Left renal cortex interstitium (tissue), 4 donors: ENCODE measurements around the gene METTL15. TPM values are rescaled to one million over a fixed set of nuclear protein-coding genes. Genes with fewer than 3 reads are reported as not detected.
"Not testable (repeated sequence)": the region's sequence is repeated elsewhere in the genome, so short reads cannot be mapped to it uniquely, and the experiment has no call there.

Source experiments
- DNase-seq, 4 donors: peaks; one replicate each; pipeline ENCODE4 v3.0.0-alpha.2; 2013; ENCODE audit warnings: low read depth in 4 of 4, low spot score in 2 of 4, missing footprints in 1 of 4
- polyA plus RNA-seq, 4 donors: library from polyadenylated mRNA; unstranded; fragments of 120-200 nt; gene quantifications; one replicate each; pipeline ENCODE4 v1.2.1, GENCODE V29; 2013; ENCODE audit not compliant: insufficient read length in 4 of 4

The METTL15 gene
- polyA plus RNA-seq, 4 donors, result 17.0 to 23.5 (median 18.4) TPM

DNA sequence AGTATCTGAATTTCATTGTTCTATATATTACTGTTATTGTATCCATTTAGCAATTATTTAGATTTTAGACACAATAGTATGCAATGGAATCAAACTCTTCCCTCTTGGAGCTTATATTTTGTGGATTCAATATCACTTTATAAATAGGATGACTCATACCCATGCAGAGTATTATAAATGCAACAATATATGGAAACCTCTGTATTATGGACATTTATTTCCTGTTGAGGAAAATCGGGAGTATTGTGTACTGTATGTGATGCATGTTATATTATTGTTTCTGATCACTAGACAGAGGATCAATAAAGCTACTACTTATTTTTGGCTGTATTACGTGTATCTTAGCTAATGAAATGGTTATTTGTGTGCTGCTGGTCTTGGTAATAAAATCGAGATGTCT lies 770 bp downstream of the METTL15 start:
- no peak for DNase-seq

DNA sequence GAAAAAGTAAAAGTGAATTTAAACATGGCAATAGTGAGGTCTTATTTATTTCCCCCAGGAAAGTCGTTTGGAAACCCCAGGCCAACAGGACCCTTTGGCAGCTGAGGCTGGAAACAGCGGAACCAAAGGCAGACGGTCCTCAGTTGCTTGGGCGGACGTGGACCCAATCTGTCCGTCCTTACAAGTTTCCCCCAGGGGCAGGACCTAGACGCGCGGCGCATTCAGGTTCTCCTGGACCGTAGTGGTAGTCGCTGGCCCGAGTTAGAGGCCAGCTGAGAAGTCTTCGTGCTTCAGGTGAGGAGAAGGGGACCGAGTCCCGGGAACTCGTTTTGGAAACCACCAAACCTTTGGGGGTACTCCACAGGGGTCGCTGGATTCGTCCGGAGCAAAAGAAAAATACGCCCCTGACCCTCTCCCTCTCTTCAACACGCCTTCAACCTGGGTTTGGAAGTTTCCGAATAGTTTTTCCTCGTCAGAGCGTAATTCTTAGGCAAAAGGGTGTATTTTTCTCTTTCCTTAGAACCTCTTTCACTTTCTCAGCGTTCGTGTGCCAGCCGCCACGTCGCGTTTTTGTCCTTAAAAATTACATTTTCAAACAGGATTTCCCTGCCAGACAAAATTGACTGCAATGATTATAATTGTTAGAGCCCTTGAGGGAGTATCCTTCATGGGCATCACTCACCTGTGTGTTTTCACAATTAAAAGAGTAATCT lies 2.1 kb downstream of the METTL15 start:
- DNase-seq, result peak; percentile 28 to 64 (median 56)

DNA sequence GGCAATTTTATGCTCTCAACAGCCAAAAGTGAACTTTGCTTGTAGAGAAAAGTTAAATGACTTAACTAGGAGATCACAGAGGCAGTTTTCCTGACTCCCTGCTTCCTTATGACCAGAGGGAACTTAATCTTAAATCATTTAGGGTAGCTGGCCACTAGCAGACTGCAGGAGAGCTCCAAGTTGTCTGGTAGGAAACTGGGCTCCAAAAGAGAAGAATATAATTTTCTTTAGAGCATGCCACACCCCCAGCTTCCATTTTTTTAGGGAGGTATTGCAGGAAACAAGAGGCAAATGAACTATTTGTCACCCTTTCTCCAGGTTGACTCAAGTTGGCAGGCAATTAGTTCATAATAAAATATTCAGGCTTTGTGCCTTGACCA lies 2.6 kb downstream of the METTL15 start:
- DNase-seq, result no peak

DNA sequence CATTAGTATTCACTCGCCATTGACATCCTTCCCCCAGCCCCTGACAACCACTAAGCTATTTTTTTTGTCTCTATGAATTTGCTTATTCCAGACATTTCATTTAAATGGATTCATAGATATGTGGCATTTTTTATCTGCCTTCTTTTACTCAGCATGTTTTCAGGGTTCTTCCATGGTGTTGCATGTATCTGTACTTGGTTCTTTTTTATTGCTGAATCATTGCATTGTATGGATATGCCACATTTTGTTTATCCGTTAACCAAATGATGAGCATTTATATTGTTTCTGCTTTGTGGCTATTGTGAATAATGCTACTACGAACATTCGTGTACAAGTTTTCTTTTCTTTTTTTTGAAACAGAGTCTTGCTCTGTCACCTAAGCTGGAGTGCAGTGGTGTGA lies 5.9 kb downstream of the METTL15 start:
- no peak for DNase-seq

DNA sequence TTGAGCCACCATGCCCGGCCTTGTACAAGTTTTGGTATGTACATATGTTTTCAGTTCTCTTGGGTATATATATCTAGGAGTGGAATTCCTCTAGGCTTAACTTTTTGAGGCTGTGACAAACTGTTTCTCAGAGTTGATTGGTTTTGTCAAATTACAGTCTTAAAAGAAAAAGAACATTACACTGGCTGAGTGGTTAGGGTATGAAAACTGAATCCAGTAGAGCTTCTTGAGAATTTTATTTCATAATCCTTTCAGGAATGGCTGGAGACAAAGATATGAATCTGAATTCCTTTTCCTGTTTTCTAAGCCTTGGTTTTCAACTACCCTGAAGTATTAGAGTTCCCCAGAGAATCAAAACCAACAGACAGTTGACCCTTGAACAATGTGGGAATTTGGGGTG lies 6.5 kb downstream of the METTL15 start:
- DNase-seq, result no peak

DNA sequence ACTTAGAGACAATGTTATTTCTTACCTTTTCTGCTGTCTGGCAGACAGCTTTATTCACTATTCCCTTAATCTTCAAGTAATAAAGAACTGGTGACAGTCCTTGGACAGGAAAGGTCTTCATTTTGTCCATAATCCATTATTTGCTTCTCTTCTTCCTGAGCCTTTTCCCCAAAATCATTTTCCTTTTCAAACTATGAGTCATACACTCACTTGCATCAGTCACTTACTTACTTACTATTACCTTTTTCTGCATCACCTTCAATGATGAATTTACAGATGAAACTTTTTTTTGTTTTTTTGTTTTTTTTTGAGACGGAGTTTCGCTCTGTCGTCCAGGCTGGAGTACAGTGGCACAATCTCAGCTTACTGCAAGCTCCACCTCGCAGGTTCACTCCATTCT lies 9.5 kb downstream of the METTL15 start:
- no peak for DNase-seq

DNA sequence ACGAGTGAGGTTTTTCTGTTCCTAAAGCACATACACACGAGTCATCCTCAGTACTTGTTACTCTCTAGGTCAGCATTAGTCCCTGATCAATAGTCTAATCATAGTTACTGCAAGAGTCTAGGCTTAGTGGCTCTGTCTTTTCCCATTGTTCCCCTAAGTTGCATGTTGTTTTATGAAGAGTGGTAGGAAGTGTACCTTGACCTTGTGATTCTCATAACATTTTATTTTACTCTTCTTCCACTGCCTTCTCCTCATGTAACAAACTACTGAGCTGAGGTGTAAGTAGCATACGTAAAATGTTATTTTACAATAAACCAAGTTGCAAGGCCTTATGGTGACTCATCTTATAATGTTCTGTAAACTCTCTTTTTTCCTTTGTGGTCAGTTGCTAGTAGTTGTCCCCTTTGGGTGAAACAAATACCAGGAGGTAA lies 15.0 kb downstream of the METTL15 start:
- no peak for DNase-seq

DNA sequence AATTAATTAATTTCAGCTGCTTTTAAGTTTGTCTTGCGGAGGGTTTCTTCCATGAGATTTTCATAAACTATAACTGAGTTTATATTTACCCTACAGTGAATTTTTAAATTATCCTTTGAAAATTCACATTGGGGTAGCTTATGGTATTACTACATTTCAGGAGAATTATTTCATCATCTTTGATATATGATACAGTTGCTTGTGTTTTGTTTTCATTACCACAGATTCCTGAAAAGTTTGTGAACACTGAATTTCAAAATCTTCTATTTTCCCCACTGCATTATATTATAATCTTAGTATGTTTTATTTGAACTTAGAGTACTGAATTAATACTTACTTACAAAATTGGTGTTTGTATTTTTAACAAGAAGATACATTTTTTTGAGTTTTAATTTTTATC lies 24.4 kb downstream of the METTL15 start:
- DNase-seq, result no peak

DNA sequence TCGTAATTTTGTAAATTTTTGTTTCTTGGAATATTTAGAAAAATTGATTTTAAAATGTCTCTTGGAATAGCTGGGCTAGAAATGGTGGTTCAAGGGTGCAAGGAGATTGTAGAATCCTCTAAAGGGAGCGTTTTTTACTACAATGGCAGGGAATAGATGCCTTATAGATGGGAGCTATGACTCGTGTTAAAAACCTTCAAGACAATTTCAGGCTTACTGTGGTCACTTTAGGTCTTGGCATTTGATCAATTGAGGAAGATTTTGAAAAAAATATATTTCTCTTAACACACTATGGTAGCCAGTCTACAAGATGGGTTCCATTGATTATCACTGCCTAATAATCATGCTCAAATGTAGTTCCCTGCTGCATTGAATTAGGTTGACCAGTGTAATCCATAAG lies 25.0 kb downstream of the METTL15 start:
- DNase-seq, result no peak

DNA sequence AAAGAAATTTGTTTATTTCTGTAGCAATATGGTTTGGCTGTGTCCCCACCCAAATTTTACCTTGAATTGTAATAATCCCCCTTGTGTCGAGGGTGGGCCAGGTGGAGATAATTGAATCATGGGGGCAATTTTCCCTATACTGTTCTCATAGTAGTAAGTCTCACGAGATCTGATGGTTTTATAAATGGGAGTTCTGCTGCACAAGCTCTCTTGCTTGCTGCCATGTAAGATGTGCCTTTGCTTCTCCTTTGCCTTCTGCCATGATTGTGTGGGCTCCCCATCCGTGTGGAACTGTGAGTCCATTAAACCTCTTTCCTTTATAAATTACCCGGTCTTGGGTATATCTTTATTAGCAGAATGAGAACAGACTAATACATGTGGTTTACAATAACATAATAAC lies 28.0 kb downstream of the METTL15 start:
- not testable (repeated sequence) for DNase-seq

DNA sequence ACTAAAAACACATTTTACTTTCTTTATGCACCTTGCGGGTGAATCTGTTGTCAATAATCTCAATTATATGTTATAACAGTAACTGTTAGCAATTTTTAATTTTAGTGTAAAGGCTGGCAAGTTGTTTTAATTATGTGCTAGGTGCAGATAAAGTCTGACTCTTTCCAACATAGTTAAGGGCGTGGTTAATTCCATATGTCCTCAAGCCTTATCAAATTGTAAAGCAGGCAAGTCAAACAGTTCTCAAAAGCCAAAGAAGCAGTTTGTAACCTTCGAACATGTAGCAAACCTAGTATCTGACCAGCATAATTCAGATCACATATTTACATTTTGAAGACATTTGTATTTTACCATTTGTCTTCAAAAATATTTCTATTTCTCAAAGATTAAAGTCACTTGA lies 29.2 kb downstream of the METTL15 start:
- no peak for DNase-seq

DNA sequence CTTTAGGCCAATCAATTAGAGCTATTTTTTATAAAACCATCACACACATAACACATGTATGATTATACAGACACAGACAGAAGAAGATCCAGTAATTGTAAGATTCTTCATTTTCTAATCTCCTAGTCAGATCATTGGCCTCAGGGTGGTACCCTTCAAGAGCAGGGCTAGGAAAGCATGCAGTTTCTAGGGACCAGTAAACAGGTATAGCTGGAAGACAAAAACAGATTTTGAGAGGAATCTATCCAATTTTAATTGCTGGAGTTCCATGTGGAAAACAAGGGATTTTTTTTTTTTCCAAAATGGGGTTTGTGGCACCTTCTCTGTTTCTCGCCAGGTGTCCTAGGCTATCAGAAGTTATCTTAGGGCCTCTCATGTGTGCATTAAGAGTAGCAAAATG lies 29.6 kb downstream of the METTL15 start:
- DNase-seq, result no peak

DNA sequence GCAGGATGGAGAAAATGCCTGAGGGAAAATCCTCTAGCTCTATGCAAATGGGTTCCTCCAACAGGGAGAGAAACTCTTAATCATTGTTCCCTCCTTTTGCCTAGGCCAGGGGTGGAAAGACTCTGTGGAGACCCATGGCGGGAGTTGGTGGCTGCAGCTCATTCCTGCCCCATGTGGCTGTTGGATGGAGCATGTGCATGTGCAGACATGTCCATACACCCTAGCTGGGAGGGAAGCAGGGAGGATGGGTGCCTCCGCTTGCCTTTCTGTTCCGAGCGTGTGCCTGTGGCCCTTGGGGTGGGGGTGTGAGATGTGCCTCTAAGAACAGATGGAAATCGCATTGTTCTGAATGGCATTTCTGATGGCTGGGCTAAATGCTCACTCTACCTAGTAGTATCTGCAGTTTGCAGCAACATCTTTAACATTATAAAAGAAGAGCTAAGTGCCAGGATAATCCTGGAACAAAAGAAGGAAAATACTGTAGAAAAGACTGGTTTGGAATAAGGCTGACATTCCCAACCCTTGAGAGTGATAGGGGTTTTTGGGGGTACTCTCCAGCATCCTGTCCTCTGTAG lies 31.7 kb downstream of the METTL15 start:
- no peak for DNase-seq

DNA sequence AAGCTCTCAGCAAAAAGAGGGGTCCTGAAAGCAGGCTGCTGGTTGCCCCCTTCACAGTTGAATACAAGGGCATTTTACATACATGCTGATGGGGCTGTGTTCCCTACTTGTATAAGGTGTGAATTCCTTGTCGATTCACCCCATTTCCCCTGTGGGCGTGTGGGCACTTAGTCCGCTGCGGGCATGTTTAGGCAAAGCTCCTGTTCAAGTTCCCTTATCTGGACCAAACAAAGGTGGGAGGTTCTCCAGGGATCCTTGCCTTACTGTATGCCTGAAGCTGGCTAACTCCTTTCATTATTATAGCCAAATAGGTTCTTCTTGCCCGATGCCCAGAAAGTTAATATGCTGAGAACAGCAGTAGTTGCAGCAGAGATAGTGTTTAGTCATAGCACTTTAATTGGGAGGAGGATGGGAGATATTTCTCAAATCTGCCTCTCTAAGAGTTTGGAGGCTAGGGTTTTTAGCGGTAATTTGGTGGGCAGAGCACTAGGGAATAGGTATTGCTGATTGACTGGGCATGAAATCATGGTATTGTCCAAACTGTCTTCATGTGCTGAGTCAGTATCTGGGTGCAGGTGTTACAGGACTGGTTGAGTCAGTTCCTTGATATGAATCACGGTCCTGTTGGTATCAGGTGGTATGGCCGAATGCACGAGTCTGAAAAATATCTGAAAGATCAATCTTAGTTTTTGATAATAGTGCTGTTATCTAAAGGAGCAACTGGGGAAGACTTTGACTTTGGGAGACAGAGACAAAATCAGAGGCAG lies 32.7 kb downstream of the METTL15 start:
- DNase-seq, result no peak

DNA sequence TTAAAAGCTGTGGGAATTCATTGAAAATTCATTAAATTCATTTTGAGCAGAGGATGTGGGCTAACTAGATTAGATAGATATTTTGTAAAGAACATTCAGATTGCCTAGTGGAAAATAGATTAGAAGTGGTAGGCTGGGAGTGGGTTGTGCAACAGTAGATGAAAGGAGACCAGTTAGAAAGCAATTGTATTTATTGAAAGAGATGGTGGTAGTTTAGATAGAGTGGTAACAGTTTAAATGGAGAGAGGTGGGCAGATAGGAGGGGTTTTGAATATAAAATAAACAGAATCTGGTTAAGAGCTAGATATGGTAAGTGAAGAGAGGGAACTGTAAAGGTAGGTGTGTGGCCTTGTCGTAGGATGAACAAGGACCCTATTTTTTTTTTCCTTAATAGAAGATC lies 34.5 kb downstream of the METTL15 start:
- no peak for DNase-seq

DNA sequence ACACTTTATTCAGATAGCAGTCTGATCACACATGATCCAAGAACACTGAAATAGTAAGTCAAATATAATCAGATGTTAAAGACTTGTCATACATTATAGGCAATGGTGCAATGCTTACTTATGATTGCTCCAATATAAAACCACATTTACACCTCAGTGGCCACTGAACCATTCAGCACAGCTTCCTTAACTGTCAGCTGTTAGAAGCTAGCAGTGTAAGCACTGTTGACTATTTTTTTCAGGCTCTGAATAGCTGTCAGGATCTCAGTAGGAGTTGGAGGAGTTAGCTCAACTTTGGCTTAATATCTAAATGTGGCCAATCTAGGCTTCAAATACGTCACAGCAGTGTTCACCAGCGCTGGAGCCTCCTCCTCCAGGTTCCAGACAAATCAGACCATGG lies 36.6 kb downstream of the METTL15 start:
- no peak for DNase-seq

DNA sequence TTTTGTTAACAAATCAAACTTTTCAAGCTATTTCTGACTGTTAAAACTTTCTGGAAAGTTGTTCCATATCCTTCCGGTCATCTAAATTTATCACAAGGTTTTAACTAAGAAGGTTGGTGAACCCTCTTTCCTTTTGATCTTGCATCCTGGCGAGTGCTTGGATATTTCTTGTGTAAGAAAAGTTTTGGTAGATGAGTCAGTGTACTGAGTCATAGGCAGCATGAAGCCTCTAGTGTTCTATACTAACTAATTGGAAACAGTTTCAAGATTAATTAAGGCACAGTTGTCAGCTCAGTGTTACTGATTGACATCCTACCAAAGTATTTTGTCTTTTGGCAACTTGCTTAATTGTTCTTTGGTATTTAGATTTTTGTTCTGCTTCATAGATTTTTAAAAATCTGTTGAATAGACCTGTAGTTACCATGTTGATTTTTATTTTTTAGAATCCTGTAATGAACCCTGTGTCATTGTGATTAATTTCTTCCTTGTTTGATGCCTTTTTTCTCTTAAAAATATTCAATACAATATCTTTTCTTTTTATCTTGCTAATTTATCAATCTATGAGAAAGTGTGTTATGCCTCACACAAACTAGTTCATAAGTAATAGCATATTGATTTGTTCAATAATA lies 38.0 kb downstream of the METTL15 start:
- no peak for DNase-seq

DNA sequence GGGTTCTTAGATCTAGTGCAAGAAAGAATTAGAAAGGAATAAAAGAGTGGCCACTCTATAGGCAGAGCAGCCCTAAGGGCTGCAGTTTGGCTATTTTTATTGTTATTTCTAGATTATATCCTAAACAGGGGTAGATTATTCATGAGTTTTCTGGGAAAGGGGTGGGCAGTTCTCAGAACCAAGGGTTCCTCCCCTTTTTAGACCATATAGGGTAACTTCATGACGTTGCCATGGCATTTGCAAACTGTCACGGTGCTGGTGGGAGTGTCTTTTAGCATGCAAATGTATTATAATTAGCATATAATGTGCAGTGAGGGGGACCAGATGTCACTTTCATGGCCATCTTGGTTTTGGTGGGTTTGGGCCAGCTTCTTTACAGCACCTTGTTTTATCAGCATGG lies 44.6 kb downstream of the METTL15 start:
- no peak for DNase-seq

DNA sequence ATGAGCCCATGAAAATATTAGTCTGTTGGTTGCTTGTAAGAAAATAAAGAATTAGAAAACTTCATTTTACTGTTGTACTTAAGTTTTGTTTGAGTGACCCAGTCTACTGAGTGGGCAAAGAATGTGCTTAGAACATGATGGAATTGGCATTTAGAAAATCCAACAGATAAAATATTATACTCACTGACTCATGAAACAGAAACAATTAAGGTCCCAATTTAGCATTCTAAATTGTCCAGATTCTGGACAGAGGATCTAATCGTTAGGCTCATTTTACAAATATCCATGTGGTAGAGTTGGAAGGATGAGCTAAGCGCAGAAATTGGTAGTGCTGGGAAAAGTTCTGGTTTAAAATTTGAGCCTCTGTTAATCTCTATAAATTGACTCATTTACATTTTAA lies 45.4 kb downstream of the METTL15 start:
- no peak for DNase-seq

DNA sequence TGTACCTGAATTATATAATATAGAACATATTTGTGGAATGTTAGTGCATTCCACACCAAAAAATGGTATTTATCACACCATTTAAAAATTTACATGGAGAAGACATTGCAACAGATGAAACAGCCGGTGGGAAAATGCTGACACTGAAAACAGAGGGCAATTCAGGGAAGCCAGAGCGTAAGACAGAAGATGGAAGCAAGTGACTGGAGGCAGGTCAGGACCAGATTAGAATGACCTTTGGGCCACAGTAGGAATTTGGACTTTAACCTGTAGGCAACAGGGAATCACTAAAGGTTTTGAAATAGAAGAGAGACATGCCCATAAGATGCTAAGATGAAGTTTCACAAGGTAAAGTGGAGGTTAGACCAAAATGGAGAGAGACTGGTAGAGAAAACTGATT lies 60.5 kb downstream of the METTL15 start:
- no peak for DNase-seq

DNA sequence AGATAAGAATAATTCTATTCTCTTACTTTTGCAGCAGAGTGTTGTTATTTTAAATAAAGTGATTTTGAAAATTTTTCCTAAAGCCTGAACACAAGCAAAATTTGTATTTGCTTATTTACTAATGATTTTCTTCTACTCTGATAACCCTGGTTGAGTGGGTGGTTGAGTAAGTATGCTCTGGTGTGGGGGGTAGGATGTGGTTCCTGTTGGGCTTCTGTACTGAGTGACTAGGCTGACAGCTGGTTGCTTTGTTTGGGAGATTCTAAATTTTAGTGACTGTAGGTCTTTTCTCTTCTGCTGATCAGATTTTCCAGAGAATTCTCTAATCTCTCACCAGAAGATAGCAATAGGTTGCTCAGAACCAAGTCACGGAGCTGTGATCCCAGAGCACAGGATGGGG lies 61.6 kb downstream of the METTL15 start:
- DNase-seq, result no peak

DNA sequence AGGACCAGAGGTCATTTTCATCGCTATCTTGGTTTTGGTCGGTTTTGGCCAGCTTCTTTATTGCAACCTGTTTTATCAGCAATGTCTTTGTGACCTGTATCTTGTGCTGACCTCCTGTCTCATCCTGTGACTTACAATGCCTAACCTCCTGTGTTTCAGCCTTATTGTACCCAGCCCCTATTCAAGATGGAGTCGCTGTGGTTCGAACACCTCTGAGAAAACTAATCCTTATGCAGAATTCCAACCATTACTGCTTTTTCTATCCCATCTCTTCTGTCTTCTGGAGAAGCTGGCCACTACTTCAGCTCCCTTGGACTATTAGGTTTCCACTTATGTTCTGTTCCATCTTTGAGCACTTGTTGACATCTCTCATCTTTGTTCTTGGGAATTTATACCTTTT lies 62.6 kb downstream of the METTL15 start:
- no peak for DNase-seq
